PC-3 (cell line): ENCODE results near the gene NTN5. TPM values are rescaled to one million over a fixed set of nuclear protein-coding genes. Genes with fewer than 3 reads are reported as not detected.

Source experiments
- ATAC-seq: fragments of 200-7000 bp; cut with Tn5 transposase; 2 replicates; pipeline ENCODE4 v1.9.1; 2020; ENCODE audit warnings: mild to moderate bottlenecking, moderate library complexity
- Bru-seq: library from RNA; stranded (reverse); fragments of 400-500 nt; gene quantifications from one replicate; lab custom pipeline; 2021; lab: Mats Ljungman, UMichigan
- BruChase-seq, 2 experiments: library from RNA; stranded (reverse); fragments of 400-500 nt; gene quantifications; one replicate each; lab custom pipeline; 2021; lab: Mats Ljungman, UMichigan
- BruUV-seq: library from RNA; stranded (reverse); fragments of 400-500 nt; replicated peaks from 2 replicates; lab custom pipeline; 2021; lab: Mats Ljungman, UMichigan
- CTCF ChIA-PET: fragments of 300-600 bp; sonication (Branson Sonifier 250); formaldehyde crosslinking; loops from one replicate; lab custom pipeline; 2022; ENCODE audit warnings: antibody characterized with exemption; lab: Charles Lee
- POLR2A ChIA-PET: fragments of 300-600 bp; sonication (Branson Sonifier 250); formaldehyde crosslinking; loops from one replicate; lab custom pipeline; 2022; ENCODE audit warnings: antibody characterized with exemption; ENCODE audit not compliant: unreplicated experiment; lab: Charles Lee
- DNase-seq: peaks from one replicate; pipeline ENCODE4 v3.0.0-alpha.2; 2015
- H2AFZ ChIP-seq: fragments of 300-600 bp; sonication (generic); 2 replicates; pipeline ENCODE4 v1.6.0; 2016; ENCODE audit warnings: antibody characterized with exemption, low read length
- H3F3A ChIP-seq: fragments of 300-600 bp; sonication (generic); one replicate; pipeline ENCODE4 v1.6.0; 2017; ENCODE audit warnings: antibody characterized with exemption, low read length, control low read depth, mild to moderate bottlenecking; ENCODE audit not compliant: unreplicated experiment
- H3K27ac ChIP-seq: fragments of 300-600 bp; sonication (generic); 2 replicates; pipeline ENCODE4 v1.5.1; 2016; ENCODE audit warnings: mild to moderate bottlenecking, low read length
- H3K27me3 ChIP-seq: fragments of 300-600 bp; sonication (generic); 2 replicates; pipeline ENCODE4 v1.6.1; 2016; ENCODE audit warnings: low read length, mixed read lengths
- H3K36me3 ChIP-seq: fragments of 300-600 bp; sonication (generic); 2 replicates; pipeline ENCODE4 v1.6.1; 2016; ENCODE audit warnings: low read depth, mixed run types, low read length, mixed read lengths
- H3K4me1 ChIP-seq: fragments of 300-600 bp; sonication (generic); 2 replicates; pipeline ENCODE4 v1.5.1; 2016; ENCODE audit warnings: low read length; ENCODE audit not compliant: insufficient read depth
- H3K4me2 ChIP-seq: fragments of 300-600 bp; sonication (generic); 2 replicates; pipeline ENCODE4 v1.6.0; 2016; ENCODE audit warnings: low read length
- H3K4me3 ChIP-seq: fragments of 300-600 bp; sonication (generic); 2 replicates; pipeline ENCODE4 v1.5.1; 2016; ENCODE audit warnings: mild to moderate bottlenecking, low read length, mixed read lengths
- H3K79me2 ChIP-seq: fragments of 300-600 bp; sonication (generic); 2 replicates; pipeline ENCODE4 v1.6.1; 2017; ENCODE audit warnings: low read length, mixed read lengths
- H3K9ac ChIP-seq: fragments of 300-600 bp; sonication (generic); 2 replicates; pipeline ENCODE4 v1.6.0; 2016; ENCODE audit warnings: mild to moderate bottlenecking, low read length
- H3K9me2 ChIP-seq: fragments of 300-600 bp; sonication (generic); replicated peaks from 2 replicates; pipeline ENCODE4 v1.6.1; 2016; ENCODE audit warnings: mixed run types, low read length, mixed read lengths
- H3K9me3 ChIP-seq: fragments of 300-600 bp; sonication (generic); 2 replicates; pipeline ENCODE4 v1.6.1; 2016; ENCODE audit warnings: low read length, mixed read lengths
- H4K20me1 ChIP-seq: fragments of 300-600 bp; sonication (generic); 2 replicates; pipeline ENCODE4 v1.6.1; 2016; ENCODE audit warnings: low read length, mixed read lengths
- CTCF ChIP-seq: fragments of 300-600 bp; sonication (generic); conservative IDR thresholded peaks from 2 replicates; pipeline ENCODE4 v1.5.1; 2017; ENCODE audit warnings: antibody characterized with exemption, low read depth, mild to moderate bottlenecking, low read length
- EZH2 ChIP-seq: fragments of 300-600 bp; sonication (generic); IDR thresholded peaks from one replicate; pipeline ENCODE4 v1.6.1; 2017; ENCODE audit warnings: antibody characterized with exemption, mild to moderate bottlenecking, low read length; ENCODE audit not compliant: unreplicated experiment
- EZH2phosphoT487 ChIP-seq: fragments of 300-600 bp; sonication (generic); IDR thresholded peaks from 2 replicates; pipeline ENCODE4 v1.6.1; 2018; ENCODE audit warnings: mild to moderate bottlenecking, antibody characterized with exemption, low read length, borderline replicate concordance
- intact Hi-C: fragments of 100-400 bp; cut with micrococcal nuclease; formaldehyde crosslinking; loops from 2 replicates; pipeline ENCODE4 v1.9.0; 2023
- long read RNA-seq: library from polyadenylated mRNA; unstranded; transcript quantifications from one replicate; pipeline ENCODE4 v2.0.0, GENCODE V29; 2021; ENCODE audit not compliant: unreplicated experiment
- total RNA-seq: library from RNA; depleted of rRNA; stranded (reverse); fragments of >200 nt; gene quantifications from 2 replicates; pipeline ENCODE4 v1.2.3, GENCODE V29; 2014; rRNA removed

Gene NTN5
- total RNA-seq (0.18 and 0.81 TPM in 2 replicates), Bru-seq, nascent RNA (percentile 36 among the genes with signal in this experiment), BruChase-seq, experiment 1, labeled RNA remaining after a 6-hour chase (percentile 58 among the genes with signal in this experiment), BruChase-seq, experiment 2, labeled RNA remaining after a 2-hour chase (percentile 48 among the genes with signal in this experiment)
- long read RNA-seq, partial matches to known transcripts = 0 of 4 reads
- long read RNA-seq, other reads (novel, unspliced or antisense) = 2 of 4 reads

GRCh38 chr19:48672994-48673393, at the start of gene NTN5:
Gene NTN5, minus strand, starts transcription at chr19:48673017. Its CDS starts 2,031 bp downstream, at chr19:48670986.
- no peaks in the 10 kb centered on the region for H3K27me3 ChIP-seq
- H3K79me2 ChIP-seq = no peaks in the 10 kb centered on the region
- no peak within 1 kb of the TSS for H3K4me2 ChIP-seq
- no peaks in the 10 kb centered on the region for H3K4me1 ChIP-seq
- no peaks in the 10 kb centered on the region for H3K36me3 ChIP-seq
- no peak for TF ChIP-seq EZH2
- TF ChIP-seq CTCF = no peak
- TF ChIP-seq EZH2phosphoT487 = no peak
- no peak within 1 kb of the TSS for H3K9ac ChIP-seq
- no peak within 1 kb of the TSS for H2AFZ ChIP-seq
- no peak within 1 kb of the TSS for H3K4me3 ChIP-seq
- POLR2A ChIA-PET = no interaction called here
- intact Hi-C loops = no loop called here
- no peak for DNase-seq
- CTCF ChIA-PET = no interaction called here
- H3K27ac ChIP-seq = no peak within 1 kb of the TSS
- ATAC-seq = no peak
- no peaks in the 10 kb centered on the region for H3F3A ChIP-seq
- no peaks in the 10 kb centered on the region for H3K9me2 ChIP-seq
- H3K9me3 ChIP-seq = no peaks in the 10 kb centered on the region
- no TSS peak for BruUV-seq
- H4K20me1 ChIP-seq = no peaks in the 10 kb centered on the region

GRCh38 chr19:48722196-48722708, 49.4 kb upstream of the NTN5 start:
- no peaks in the 10 kb centered on the region for H3K79me2 ChIP-seq
- H3K27ac ChIP-seq = no peak overlapping the region
- DNase-seq = no peak
- no peak for ATAC-seq
- H3F3A ChIP-seq = no peaks in the 10 kb centered on the region
- H3K9ac ChIP-seq = no peak overlapping the region
- H3K4me2 ChIP-seq = no peak overlapping the region
- H3K4me3 ChIP-seq = no peak overlapping the region
- H3K36me3 ChIP-seq = no peaks in the 10 kb centered on the region
- no TSS peak for BruUV-seq
- no peaks in the 10 kb centered on the region for H3K27me3 ChIP-seq
- no peaks in the 10 kb centered on the region for H3K4me1 ChIP-seq
- ChIA-PET POLR2A (no interaction called here), CTCF (no interaction called here)
- intact Hi-C loops = no loop called here
- no peak for TF ChIP-seq CTCF
- TF ChIP-seq EZH2phosphoT487 = no peak
- no peak for TF ChIP-seq EZH2
- H3K9me3 ChIP-seq = no peaks in the 10 kb centered on the region
- H4K20me1 ChIP-seq = no peaks in the 10 kb centered on the region
- no peak overlapping the region for H2AFZ ChIP-seq
- no peaks in the 10 kb centered on the region for H3K9me2 ChIP-seq
